GM19239 (cell line): ENCODE results near the gene RFLNA.
"Not testable (repeated sequence)": the region's sequence is repeated elsewhere in the genome, so short reads cannot be mapped to it uniquely, and the experiment has no call there.

Source experiments
- DNase-seq: peaks from one replicate; pipeline ENCODE4 v3.0.0; 2011; ENCODE audit warnings: low spot score; ENCODE audit not compliant: insufficient read length
- FAIRE-seq: peaks from 2 replicates; lab custom pipeline; 2011; peaks lifted over from hg19 to GRCh38; lab: Jason Lieb, UNC

RFLNA gene

GRCh38 chr12:124317400-124317799 is 22.5 kb downstream of the RFLNA start:
- no peak for FAIRE-seq
- DNase-seq, result no peak

GRCh38 chr12:124318278-124319020 is 23.6 kb downstream of the RFLNA start:
- DNase-seq (no peak), FAIRE-seq (no peak)

GRCh38 chr12:124319368-124320050 is 24.6 kb downstream of the RFLNA start:
- DNase-seq (no peak), FAIRE-seq (no peak)

GRCh38 chr12:124321040-124321481 is 26.2 kb downstream of the RFLNA start:
- peak; percentile 88 for DNase-seq
- peak; percentile 8 for FAIRE-seq

GRCh38 chr12:124321556-124322270 is 26.8 kb downstream of the RFLNA start:
- DNase-seq (no peak), FAIRE-seq (no peak)

- DNase-seq (no peak), FAIRE-seq (no peak)
These were observed 27.5 kb downstream of the RFLNA start for GRCh38 chr12:124322271-124322998.

GRCh38 chr12:124322999-124323328 is 28.1 kb downstream of the RFLNA start:
- not testable (repeated sequence) for DNase-seq, FAIRE-seq

- FAIRE-seq (no peak), DNase-seq (no peak)
These were observed 29.1 kb downstream of the RFLNA start for GRCh38 chr12:124323771-124324530.

GRCh38 chr12:124324803-124325705 is 30.2 kb downstream of the RFLNA start:
- FAIRE-seq (no peak), DNase-seq (no peak)

GRCh38 chr12:124326104-124326503 is 31.2 kb downstream of the RFLNA start:
- DNase-seq (no peak), FAIRE-seq (no peak)

GRCh38 chr12:124326871-124327270 is 32.0 kb downstream of the RFLNA start:
- DNase-seq, result no peak
- FAIRE-seq, result no peak

GRCh38 chr12:124327362-124328043 is 32.6 kb downstream of the RFLNA start:
- no peak for DNase-seq
- no peak for FAIRE-seq

- no peak for FAIRE-seq
These were observed 33.2 kb downstream of the RFLNA start for GRCh38 chr12:124328116-124328515.

GRCh38 chr12:124328636-124329035 is 33.7 kb downstream of the RFLNA start:
- no peak for DNase-seq
- no peak for FAIRE-seq

More at GRCh38 chr12:124328116-124328515, 33.2 kb downstream of the RFLNA start:
- DNase-seq, result no peak

GRCh38 chr12:124332058-124332672 is 37.3 kb downstream of the RFLNA start:
- FAIRE-seq, result no peak
- no peak for DNase-seq

GRCh38 chr12:124332900-124333299 is 38.0 kb downstream of the RFLNA start:
- DNase-seq (no peak), FAIRE-seq (no peak)

GRCh38 chr12:124333724-124334123 is 38.8 kb downstream of the RFLNA start:
- FAIRE-seq (no peak), DNase-seq (no peak)

GRCh38 chr12:124334266-124334665 is 39.4 kb downstream of the RFLNA start:
- FAIRE-seq (no peak), DNase-seq (no peak)
